Muscle layer of colon (tissue), 2 donors: Measurements from ENCODE around the gene MYLK.
"Not testable (repeated sequence)": the region's sequence is repeated elsewhere in the genome, so short reads cannot be mapped to it uniquely, and the experiment has no call there.

Experiments used
- H3K27ac ChIP-seq: one replicate; pipeline ENCODE4 v1.7.0; 2013; ENCODE audit warnings: low read depth, mild to moderate bottlenecking, low read length, moderate library complexity
- H3K27me3 ChIP-seq, 2 donors: one replicate each; pipeline ENCODE4 v1.7.0; 2013; ENCODE audit warnings: low read length in 2 of 2, mild to moderate bottlenecking in 2 of 2; ENCODE audit not compliant: insufficient read depth in 2 of 2, control insufficient read depth in 1 of 2
- H3K36me3 ChIP-seq: one replicate; pipeline ENCODE4 v1.7.0; 2013; ENCODE audit warnings: mild to moderate bottlenecking, low read length; ENCODE audit not compliant: insufficient read depth
- H3K4me1 ChIP-seq: one replicate; pipeline ENCODE4 v1.7.0; 2013; ENCODE audit warnings: mild to moderate bottlenecking, low read length; ENCODE audit not compliant: insufficient read depth
- H3K4me3 ChIP-seq, 2 donors: one replicate each; pipeline ENCODE4 v1.7.0; 2013; ENCODE audit warnings: low read length in 2 of 2, low read depth in 1 of 2, mild to moderate bottlenecking in 1 of 2, moderate library complexity in 1 of 2
- H3K9ac ChIP-seq: one replicate; pipeline ENCODE4 v1.7.0; 2013; ENCODE audit warnings: low read length
- H3K9me3 ChIP-seq: one replicate; pipeline ENCODE4 v1.7.0; 2013; ENCODE audit warnings: mild to moderate bottlenecking, low read length
- donor health status: abdominal sarcoma.
- donor health status: Adenocarcinoma of cecum.

MYLK gene

GRCh38 chr3:123899300-123899865 is 15.3 kb upstream of the MYLK start:
- Histone ChIP-seq H3K9ac (no peak overlapping the region), H3K9me3 (no peaks in the 10 kb centered on the region), H3K27me3 (no peaks in the 10 kb centered on the region), H3K36me3 (no peaks in the 10 kb centered on the region), H3K27ac (no peak overlapping the region), H3K4me3 (no peak overlapping the region), H3K4me1 (no peaks in the 10 kb centered on the region)

- no peaks in the 10 kb centered on the region for H3K9me3 ChIP-seq
- H3K4me1 ChIP-seq: no peaks in the 10 kb centered on the region
- H3K27ac ChIP-seq: no peak overlapping the region
- H3K9ac ChIP-seq: no peak overlapping the region
- no peaks in the 10 kb centered on the region for H3K36me3 ChIP-seq
- H3K4me3 ChIP-seq: no peak overlapping the region
- H3K27me3 ChIP-seq: no peaks in the 10 kb centered on the region
Observed at GRCh38 chr3:123893012-123893411, 8.9 kb upstream of the MYLK start.

GRCh38 chr3:123892195-123892594 is 8.1 kb upstream of the MYLK start:
- Histone ChIP-seq H3K36me3 (no peaks in the 10 kb centered on the region), H3K9me3 (no peaks in the 10 kb centered on the region), H3K4me3 (no peak overlapping the region), H3K27me3 (no peaks in the 10 kb centered on the region), H3K9ac (no peak overlapping the region), H3K27ac (no peak overlapping the region), H3K4me1 (no peaks in the 10 kb centered on the region)

- H3K4me1 ChIP-seq, H3K9ac ChIP-seq, H3K27me3 ChIP-seq, H3K36me3 ChIP-seq, H3K27ac ChIP-seq, H3K9me3 ChIP-seq, H3K4me3 ChIP-seq: not testable (repeated sequence)
Observed at GRCh38 chr3:123890991-123891390, 6.9 kb upstream of the MYLK start.

- H3K9me3 ChIP-seq, H3K4me3 ChIP-seq, H3K36me3 ChIP-seq, H3K27me3 ChIP-seq, H3K4me1 ChIP-seq, H3K9ac ChIP-seq, H3K27ac ChIP-seq: not testable (repeated sequence)
Observed at GRCh38 chr3:123890162-123890561, 6.0 kb upstream of the MYLK start.

- no peak overlapping the region for H3K9ac ChIP-seq
- peaks cover 0 to 6% of the 10 kb centered on the region in 2 donors for H3K27me3 ChIP-seq
- no peaks in the 10 kb centered on the region for H3K9me3 ChIP-seq
- H3K36me3 ChIP-seq: no peaks in the 10 kb centered on the region
- H3K4me1 ChIP-seq: peaks cover 5% of the 10 kb centered on the region
- H3K4me3 ChIP-seq: no peak overlapping the region
- H3K27ac ChIP-seq: no peak overlapping the region
Observed at GRCh38 chr3:123884993-123885392, 861 bp upstream of the MYLK start.

- Histone ChIP-seq H3K4me3 (peak overlapping the region; percentile 66 to 83), H3K27me3 (peaks cover 0 to 6% of the 10 kb centered on the region in 2 donors), H3K36me3 (no peaks in the 10 kb centered on the region), H3K27ac (peak overlapping the region; percentile 63), H3K9ac (no peak overlapping the region), H3K4me1 (peaks cover 5% of the 10 kb centered on the region), H3K9me3 (no peaks in the 10 kb centered on the region)
Observed at GRCh38 chr3:123883701-123884202, 380 bp downstream of the MYLK start.

GRCh38 chr3:123883111-123883510 is 1.0 kb downstream of the MYLK start:
- no peaks in the 10 kb centered on the region for H3K36me3 ChIP-seq
- H3K4me1 ChIP-seq: peaks cover 5% of the 10 kb centered on the region
- H3K4me3 ChIP-seq: peak overlapping the region; percentile 66 to 83
- H3K9ac ChIP-seq: no peak overlapping the region
- H3K27ac ChIP-seq: no peak overlapping the region
- peaks cover 0 to 6% of the 10 kb centered on the region in 2 donors for H3K27me3 ChIP-seq
- H3K9me3 ChIP-seq: no peaks in the 10 kb centered on the region

GRCh38 chr3:123881771-123882170 is 2.4 kb downstream of the MYLK start:
- H3K4me1 ChIP-seq: peaks cover 5% of the 10 kb centered on the region
- no peak overlapping the region for H3K9ac ChIP-seq
- H3K4me3 ChIP-seq: no peak overlapping the region
- H3K27ac ChIP-seq: no peak overlapping the region
- peaks cover 0 to 6% of the 10 kb centered on the region in 2 donors for H3K27me3 ChIP-seq
- H3K36me3 ChIP-seq: no peaks in the 10 kb centered on the region
- H3K9me3 ChIP-seq: no peaks in the 10 kb centered on the region

GRCh38 chr3:123880998-123881561 is 3.1 kb downstream of the MYLK start:
- no peak overlapping the region for H3K9ac ChIP-seq
- H3K4me1 ChIP-seq: peaks cover 5% of the 10 kb centered on the region
- peaks cover 0 to 6% of the 10 kb centered on the region in 2 donors for H3K27me3 ChIP-seq
- H3K4me3 ChIP-seq: no peak overlapping the region
- no peaks in the 10 kb centered on the region for H3K36me3 ChIP-seq
- no peak overlapping the region for H3K27ac ChIP-seq
- H3K9me3 ChIP-seq: no peaks in the 10 kb centered on the region

GRCh38 chr3:123878807-123879206 is 5.3 kb downstream of the MYLK start:
- Histone ChIP-seq H3K4me1 (peaks cover 5% of the 10 kb centered on the region), H3K27me3 (peaks cover 0 to 5% of the 10 kb centered on the region in 2 donors), H3K36me3 (no peaks in the 10 kb centered on the region), H3K4me3 (no peak overlapping the region), H3K9me3 (no peaks in the 10 kb centered on the region), H3K27ac (no peak overlapping the region), H3K9ac (no peak overlapping the region)

GRCh38 chr3:123877965-123878364 is 6.2 kb downstream of the MYLK start:
- H3K4me1 ChIP-seq: no peaks in the 10 kb centered on the region

More at GRCh38 chr3:123877965-123878364, 6.2 kb downstream of the MYLK start:
- H3K4me3 ChIP-seq: no peak overlapping the region
- no peaks in the 10 kb centered on the region for H3K36me3 ChIP-seq
- H3K27me3 ChIP-seq: no peaks in the 10 kb centered on the region
- H3K9ac ChIP-seq: no peak overlapping the region
- no peak overlapping the region for H3K27ac ChIP-seq
- no peaks in the 10 kb centered on the region for H3K9me3 ChIP-seq
